GM19099 (cell line): ENCODE results near the gene DCUN1D2.

ENCODE experiments used
- POLR2A ChIP-seq: IDR thresholded peaks from 3 replicates; pipeline ENCODE4 v1.6.1; 2011; ENCODE audit warnings: low read depth; ENCODE audit not compliant: insufficient read length; ENCODE audit errors: extremely low read depth

Gene DCUN1D2

GRCh38 chr13:113486698-113487097 lies 3.8 kb downstream of the DCUN1D2 start:
- no peak for TF ChIP-seq POLR2A

DNA sequence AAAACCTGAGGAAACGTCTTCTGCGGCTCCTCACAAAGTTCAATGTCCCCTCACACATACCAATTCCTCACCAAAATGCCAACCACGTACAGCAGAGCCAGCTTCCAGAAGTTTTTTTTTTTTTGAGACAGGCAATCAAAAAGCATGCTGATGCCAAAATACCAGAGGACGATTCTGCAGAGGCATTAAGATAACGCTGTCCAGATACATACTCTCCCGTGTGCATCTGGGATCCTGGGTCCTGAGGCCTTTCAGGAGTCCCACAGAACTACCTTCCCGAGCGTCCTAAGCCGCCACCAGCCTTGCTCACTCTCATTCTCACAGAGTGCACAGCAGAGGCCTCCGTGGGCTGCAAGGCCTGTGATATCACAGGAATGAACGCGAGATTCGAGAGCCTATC lies 5.0 kb downstream of the DCUN1D2 start:
- TF ChIP-seq POLR2A, result no peak

DNA sequence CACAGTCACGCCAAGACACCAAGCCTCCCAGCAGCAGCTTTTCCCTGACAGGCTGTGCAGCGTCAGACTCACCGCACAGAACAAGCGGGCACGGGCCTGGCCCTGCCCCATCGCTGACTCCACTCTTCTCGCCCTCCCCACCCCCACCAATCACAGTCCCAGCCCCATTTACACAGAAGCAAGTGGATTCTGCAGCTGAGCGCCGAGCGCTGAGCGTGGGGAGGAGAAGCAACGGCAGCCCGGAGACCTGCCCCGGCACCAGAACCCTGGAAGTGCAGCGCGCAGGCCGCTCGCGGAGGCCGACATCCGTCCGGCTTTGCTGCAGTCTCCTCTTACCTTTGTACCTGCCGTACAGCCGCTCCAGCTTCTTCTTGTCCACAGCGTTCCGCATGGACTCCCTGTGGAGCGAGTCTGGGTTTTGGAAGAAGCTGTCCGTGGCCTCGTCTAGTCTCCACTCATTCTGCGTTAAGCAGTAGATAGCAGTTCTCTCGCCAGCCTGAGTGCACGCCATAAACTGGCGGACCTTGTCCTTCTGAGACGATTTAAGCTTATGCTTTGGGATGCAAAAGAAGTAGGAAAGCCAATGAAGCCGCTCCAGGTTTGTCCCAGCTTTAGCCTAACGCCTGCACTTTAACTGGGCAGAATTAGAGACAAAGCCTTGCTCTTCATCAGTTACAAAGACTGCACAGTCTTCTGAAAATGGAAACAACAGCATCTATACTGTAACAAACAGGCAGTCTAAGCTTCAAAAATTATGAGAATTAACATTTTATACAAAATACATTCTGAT lies 6.8 kb downstream of the DCUN1D2 start:
- no peak for TF ChIP-seq POLR2A

DNA sequence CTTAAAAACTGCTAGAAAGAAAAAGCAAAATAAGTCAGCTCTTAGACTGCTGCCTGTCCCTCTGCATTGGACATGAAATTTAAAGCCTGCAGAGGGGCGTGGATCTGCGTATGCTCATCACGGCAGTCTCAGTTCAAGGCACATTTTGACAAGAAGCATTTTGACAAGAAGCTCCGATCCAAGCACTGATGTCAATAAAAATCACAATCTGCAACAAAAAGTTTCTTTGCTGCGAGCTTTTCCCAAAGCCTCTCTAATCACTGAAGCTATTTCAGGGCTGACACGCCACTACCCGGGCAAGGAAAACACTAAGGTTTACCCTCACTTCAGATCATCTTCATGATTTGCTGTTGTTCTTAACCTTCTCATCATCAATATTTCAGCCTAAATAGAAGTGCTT lies 7.4 kb downstream of the DCUN1D2 start:
- no peak for TF ChIP-seq POLR2A

GRCh38 chr13:113479179-113479578 lies 11.3 kb downstream of the DCUN1D2 start:
- TF ChIP-seq POLR2A, result no peak

GRCh38 chr13:113477724-113478123 lies 12.8 kb downstream of the DCUN1D2 start:
- TF ChIP-seq POLR2A, result no peak

- no peak for TF ChIP-seq POLR2A
These were observed 13.7 kb downstream of the DCUN1D2 start for GRCh38 chr13:113476811-113477210.

- no peak for TF ChIP-seq POLR2A
These were observed 14.6 kb downstream of the DCUN1D2 start for GRCh38 chr13:113475911-113476310.

DNA sequence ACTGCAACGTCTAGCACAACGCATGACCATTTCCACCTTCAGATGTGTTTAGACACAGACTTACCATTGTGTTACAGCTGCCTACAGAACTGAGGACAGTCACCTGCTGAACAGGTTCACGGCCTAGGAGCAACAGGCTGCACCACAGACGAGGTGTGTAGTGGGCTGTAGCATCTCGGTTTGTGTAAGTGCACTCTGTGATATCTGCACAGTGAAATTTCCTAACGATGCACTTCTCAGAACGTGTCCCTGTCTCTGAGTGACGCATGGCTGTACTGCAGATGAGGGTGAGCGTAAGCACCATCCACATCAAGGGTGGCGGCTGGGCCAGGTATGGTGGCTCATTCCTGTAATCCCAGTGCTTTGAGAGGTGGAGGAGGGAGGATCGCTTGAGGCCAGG lies 15.2 kb downstream of the DCUN1D2 start:
- TF ChIP-seq POLR2A, result no peak

GRCh38 chr13:113474179-113474578 lies 16.3 kb downstream of the DCUN1D2 start:
- no peak for TF ChIP-seq POLR2A

- TF ChIP-seq POLR2A, result no peak
These were observed 18.0 kb downstream of the DCUN1D2 start for GRCh38 chr13:113472355-113473025.

- no peak for TF ChIP-seq POLR2A
These were observed 18.7 kb downstream of the DCUN1D2 start for GRCh38 chr13:113471844-113472243.

- TF ChIP-seq POLR2A, result no peak
These were observed 20.4 kb downstream of the DCUN1D2 start for GRCh38 chr13:113470073-113470472.

DNA sequence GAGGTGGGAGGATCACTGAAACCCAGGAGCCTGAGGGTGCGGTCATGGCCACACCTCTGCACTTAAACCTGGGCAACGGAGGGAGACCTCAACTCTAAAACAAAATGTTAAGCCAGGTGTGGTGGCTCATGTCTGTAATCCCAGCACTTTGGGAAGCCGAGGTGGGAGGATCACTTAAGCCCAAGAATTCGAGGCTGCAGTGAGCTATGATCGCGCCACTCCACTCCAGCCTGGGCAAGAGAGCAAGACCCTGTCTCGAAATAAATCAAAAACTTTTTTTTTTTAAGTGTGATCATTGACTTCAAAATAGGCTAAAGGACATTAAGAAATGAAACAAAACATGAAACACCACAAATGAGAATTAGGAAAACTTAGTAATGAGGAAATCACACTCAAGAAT lies 20.9 kb downstream of the DCUN1D2 start:
- no peak for TF ChIP-seq POLR2A

DNA sequence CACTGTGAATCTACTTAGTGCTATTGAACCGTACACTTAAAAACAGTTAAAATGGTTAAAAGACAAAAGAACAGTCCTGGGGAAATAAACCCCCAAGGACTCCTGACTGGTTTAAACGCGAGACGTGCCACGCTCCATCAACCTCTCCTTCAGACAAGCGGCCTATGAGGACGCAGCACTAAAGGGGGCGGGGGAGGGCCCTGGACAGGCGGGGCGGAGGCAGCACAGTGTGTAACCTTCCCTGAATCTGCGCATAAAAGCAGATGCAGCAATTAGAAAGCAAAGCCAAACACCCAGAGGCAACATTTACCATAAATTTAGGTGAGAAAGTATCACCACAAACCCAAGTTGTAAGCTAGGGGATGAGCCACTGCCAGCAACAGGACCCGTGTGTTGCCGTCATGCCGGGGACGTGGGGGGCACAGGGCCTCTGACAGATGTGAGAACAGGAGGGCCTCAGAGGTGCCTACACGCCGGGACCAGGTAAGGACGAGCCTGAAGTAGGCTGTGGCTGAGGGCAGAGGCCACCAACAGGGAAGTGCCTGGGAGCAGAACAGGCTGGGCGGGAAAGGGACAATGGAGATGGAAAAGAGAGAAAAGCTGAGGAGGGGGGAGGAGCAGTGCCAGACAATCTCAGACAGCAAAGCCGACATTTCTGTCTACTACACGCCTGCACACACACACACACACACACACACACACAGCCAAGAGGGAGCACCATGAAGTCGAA lies 21.9 kb downstream of the DCUN1D2 start:
- no peak for TF ChIP-seq POLR2A

DNA sequence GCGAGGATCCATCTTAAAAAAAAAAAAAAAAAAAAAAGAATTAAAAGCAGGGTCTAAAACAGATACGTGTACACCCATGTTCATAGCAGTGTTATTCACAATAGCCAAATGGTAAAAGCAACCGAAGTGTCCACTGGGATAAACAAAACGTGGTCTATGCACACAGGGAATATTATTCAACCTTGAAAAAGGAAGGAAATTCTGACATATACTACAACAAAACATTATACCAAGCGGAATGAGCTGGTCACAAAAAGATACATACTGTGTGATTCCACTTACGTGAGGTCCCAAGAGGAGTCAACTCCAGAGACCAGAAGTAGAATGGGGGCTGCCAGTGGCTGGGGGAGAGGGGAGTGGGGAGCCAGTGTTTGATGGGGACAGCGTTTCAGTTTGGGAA lies 22.5 kb downstream of the DCUN1D2 start:
- TF ChIP-seq POLR2A, result no peak

- TF ChIP-seq POLR2A, result no peak
These were observed 24.1 kb downstream of the DCUN1D2 start for GRCh38 chr13:113466383-113466782.

GRCh38 chr13:113465300-113465699 lies 25.2 kb downstream of the DCUN1D2 start:
- no peak for TF ChIP-seq POLR2A
